ENCODE results near the gene CFL2.
A peak's percentile ranks its signal among the peaks of the same experiment; 100 is the strongest.

Gene CFL2

DNA sequence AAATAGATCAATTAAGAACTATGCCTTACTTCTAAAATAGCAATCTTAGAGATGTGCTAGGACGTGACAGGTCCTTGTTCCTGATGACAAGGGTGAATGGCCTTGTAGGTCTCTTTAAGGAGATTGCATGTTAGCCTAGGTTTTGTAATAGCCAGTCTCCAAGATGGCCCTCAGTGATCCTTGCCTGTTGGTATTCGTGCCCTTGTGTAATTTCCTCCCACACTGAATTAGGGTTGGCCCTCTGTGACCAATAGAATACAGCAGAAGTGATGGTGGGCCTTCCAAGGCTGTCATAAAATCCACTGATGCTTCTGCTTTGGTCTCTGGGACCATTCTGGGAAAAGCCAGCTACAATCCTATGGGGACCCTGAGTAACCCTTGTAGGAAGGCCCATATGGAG, 46.3 kb downstream of the CFL2 start:
- DNase-seq = peak; percentile 61

DNA sequence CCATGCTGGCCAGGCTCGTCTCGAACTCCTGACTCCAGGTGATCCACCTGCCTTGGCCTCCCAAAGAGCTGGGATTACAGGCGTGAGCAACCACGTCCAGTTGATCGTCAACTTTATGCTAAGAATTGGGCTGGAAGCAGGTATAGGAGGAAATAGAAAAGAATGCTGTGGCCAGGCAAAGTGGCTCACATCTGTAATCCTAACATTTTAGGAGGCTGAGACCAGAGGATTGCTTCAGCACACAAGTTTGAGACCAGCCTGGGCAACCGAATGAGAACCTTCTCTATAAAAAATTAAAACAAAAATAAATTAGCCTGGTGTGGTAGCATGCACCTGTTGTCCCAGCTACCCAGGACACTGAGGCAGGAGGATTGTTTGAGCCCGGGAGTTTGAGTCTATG, 47.4 kb downstream of the CFL2 start:
- DNase-seq = no peak

DNA sequence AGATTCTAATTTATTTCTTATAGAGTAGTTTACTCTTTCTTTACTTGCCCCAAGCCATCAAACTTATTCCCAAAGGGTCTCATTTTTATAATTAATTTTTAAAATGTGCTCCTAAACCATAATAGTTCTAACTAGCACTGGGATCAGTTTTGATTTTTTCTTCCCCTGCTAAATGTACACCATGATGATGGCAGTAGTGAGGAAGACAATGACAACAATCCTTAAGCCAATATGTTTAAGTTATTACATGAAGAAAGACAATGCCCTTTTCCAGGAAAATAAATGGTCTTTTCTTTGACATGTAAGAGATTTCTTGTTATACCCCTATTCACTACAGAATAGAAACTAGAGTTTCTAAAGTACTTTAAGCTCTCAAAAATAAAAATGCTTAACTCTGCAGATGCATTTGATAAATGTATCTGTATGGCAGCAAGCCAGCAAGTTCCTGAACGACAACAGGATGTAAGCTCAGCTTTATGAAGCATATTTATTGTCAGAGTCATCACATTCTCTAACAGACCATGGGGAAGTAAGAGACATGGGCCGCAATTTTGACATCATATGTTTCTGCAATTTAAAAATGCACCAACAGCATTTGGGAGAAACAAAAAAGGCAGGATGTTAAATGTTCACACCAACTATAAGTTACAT, 48.5 kb downstream of the CFL2 start:
- DNase-seq = peak; percentile 58

DNA sequence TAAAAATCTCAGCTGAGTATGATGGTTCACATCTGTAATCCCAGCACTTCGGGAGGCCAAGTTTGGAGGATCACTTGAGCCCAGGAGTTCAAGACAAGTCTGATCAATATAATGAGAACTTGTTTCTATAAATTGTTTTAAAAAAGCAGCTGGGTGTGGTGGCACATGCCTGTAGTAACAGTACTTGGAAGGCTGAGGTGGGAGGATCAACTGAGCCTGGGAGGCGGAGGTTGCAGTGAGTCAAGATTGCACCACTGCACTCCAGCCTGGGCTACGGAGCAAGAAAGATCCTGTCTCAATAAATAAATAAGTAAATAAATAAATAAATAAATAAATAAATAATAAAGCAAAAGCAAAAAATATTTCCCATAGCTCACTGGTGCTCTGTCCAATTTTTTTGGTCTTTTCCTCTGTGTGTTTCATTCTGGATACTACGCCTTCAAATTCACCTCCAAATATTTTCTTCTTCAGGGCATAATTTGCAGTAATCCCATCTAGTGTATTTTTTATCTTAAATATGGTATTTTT, 51.8 kb downstream of the CFL2 start:
- DNase-seq = no peak

DNA sequence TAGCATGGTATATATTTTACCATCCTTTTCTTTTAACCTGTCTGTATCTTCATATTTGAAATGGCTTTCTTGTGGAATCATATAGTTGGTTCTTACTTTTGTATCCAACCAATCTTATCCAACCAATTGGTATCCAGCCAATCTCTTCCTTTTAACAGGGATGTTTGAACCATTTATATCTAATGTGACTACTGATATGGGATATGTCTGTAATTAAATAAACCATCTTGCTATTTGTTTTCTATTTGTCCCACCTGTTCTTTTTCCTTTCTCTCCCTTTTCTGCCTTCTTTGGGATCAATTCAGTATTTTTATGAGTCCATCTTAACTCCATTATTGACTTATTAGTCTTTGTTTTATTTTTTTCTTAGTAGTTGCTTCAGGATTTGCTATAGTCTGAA, 53.6 kb downstream of the CFL2 start:
- no peak for DNase-seq
